DMS153 treated with DMSO at 0.1 percent for 48 hours (cell line): ENCODE data around the gene CPXM1.

ENCODE experiments used
- DNase-seq: peaks from one replicate; lab custom pipeline; 2025; ENCODE audit not compliant: unreplicated experiment; lab: John Stamatoyannopoulos, UW

CPXM1 gene

DNA sequence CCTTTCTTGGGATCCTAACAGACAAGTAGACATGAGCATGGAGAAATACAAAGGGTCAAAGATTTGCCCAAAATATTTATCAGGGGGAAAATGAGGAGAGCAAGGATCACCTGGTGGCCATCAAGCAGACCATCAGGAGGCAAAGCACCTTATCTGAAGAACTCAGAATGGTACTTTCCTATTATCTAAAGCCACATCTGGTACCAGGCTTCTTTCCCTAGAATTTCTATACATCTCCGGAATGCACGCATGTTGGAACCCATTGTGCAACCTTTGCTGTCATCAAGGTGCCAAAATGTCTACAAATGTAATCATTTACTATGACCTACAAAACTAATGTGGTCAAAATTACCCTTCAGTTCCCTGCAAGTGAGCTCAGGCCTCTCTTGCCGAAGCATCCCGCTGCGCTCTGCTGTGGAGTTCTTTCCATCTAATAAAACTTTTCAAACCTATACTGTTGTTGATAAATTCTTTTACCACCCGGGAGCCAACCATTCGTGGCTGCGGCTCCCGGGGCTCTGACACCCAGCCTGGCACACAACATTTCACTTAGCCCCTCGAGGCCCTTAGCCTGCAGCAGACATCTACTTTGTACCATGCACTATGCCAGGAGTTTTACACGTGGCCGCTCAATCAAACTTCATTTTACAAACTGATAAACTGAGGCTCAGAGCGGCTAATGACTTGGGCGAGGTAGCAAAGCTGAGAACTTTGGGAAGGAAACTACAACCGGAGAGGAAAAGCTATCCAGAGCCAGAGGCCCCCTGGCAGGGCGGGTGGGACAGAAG, 3.8 kb upstream of the CPXM1 start:
- no peak for DNase-seq

DNA sequence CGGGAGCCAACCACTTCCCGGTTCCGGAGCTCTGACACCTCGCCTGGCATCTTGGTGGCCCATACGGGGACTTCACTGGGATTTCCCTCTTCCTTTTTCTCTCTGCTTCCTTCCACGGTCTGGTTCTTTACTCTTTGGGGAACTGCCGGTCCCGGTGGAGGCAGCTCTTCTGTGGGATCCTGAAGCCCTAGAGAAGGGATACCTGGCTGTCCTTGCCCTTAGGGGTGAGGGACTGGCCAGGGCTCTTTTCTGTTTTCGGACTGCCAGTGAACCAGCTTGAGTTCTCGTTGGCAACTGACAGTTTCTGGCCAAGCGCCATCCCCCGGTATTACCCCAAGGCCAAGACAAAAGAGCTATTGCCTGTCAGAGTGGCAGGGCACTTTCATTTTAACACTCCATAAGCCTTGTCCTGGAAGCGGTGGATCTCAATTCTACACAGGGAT, 880 bp upstream of the CPXM1 start:
- DNase-seq = no peak

DNA sequence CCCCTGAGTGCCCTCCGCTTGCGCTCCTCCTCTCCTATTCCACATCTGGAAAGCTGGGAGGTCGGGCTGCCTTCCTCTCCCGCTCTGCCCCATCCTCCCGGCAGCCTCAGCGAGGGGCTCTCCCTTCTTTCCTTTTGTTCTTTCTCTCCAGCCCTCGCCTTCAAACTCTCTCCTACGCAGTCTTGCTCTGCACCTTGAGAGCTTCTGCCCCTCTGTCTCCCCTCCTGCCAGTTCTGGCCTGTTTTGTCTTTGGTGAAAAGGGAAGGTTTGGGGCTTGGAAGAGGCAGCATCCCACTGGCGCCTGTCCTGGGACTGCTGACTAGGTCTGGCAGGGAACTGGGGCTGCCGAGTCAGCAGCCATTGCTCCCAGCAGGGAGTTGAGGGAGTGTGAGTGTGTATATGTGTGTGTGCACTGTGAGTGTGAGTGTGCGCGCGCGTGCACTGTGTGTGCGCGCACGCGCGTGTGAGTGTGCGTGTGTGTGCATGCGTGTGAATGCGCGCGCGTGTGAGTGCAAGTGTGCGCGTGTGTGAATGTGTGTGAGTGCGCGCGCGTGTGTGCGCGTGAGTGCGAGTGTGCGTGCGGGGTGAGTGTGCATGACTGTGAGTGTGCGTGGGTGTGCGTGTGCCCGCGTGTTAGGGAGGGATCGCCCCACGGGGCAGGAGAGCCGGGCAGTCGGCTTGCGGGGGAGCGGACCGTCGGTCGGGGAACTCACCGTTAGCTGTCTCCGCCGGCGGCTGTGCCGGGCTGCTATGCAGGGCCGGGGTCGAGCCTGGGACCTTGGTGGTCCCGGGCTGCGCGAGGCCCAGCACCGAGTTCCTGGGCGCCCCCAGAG, 523 bp downstream of the CPXM1 start:
- DNase-seq = no peak

DNA sequence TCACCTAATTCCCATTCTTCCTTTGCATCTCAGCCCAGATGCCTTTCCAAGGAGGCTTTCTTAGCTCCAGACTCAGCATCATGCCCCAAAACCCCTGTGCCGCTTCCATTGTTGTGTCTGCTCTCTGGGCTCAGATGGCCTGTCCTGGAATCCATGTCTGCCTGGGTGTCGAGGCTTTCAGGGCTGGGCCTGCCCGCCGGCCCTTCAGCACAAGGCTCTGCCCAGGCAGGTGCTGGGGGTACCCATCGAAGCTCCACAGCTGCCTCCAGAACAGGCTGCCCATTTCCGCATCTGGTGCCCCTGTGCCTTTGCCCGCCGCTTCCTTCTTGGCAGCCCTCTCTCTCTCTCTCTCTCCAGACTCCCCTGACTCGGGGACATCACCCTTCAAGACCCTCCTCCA, 1.2 kb downstream of the CPXM1 start:
- no peak for DNase-seq

DNA sequence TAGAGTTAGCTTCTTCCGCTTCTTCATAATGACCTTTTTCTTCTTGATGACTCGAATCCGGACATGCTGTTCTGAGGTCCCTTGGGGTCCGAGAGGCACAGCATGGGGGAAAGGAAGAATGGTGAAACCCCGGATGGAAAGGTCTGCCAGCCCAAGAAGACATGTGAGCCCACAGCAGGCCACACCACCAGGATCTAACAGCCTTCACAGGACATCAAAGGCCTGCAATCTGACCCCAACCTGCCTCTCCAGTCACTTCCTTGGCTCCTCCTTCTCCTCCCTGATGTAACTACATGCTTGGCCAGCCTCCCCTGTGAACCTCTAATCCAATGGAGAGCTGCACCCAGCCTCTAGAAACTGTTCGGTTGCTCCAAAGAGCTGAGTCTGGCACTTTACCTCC, 1.6 kb downstream of the CPXM1 start:
- DNase-seq = no peak

DNA sequence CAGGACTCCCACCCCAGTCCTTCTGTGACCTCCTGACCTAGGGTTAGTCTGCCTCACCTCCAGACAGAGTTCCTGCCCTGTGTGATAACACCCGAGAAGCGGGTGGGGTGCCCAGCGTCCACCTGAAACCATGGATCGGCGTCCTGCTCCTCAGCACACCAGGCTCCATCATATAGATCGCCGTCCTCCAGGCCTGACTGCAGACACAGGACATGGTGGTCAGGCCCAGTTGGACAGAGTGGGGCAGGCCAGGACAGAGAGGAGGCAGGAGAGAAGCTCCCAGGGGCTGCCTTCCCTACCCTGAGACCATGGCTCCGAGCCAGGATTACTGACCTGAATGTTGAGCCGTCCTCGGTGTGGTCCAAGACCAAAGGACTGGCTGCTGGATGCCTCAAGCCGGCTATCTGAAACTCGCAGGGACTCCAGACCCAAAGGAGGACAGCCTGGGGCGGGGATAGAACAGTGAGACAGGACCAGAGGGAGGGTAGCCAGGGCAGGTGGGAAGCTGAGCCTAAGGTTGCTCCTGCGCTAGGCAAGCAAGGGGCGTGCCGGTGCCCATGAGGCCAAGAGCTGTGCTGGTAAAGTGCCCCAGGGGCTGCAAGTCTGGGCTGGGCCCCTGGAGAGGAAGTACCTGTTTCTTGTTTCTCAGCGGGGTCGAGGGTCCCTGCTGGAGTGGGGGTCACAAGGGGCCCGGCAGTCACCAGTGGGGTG, 2.2 kb downstream of the CPXM1 start:
- DNase-seq = no peak

DNA sequence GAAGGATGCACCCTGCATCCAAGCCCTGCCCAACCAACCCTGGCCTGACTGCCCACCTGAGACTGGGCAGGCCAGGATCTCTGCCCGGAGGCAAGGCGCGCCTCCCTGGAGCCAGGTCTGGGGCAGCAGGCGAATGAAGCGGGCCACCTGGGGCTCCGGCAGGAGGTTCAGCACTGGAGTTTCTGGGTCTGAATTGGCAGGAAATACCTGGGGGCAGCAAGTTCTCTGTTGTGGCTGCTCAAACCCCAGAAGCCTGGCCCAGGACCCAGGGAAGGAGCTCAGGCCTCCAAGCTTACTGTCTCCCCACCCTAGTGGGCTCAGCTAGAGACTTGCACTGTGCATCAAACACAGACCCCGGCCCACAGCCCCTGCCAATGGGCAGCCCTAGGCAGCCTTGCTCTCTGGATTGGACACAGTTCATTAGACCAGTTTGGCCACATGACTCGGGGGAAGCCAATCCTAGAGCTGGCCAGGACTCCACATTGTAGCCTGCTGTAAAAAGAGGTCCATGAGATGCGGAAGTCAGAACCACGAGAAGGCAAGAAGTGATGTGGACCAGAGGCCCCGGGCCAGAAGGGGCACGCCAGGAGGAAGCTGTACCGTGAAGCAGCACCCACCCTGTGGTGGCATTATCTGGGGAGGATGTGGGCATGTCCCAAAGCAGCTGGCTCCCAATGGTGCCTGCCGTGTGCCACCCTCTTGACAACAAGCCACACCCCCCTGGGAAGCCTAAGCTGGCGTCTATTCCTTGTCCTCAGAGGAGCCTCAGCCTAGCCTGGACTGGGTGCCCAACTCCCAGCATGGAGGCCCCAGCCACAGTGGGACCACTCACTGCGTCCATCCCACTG, 3.1 kb downstream of the CPXM1 start:
- DNase-seq = no peak

DNA sequence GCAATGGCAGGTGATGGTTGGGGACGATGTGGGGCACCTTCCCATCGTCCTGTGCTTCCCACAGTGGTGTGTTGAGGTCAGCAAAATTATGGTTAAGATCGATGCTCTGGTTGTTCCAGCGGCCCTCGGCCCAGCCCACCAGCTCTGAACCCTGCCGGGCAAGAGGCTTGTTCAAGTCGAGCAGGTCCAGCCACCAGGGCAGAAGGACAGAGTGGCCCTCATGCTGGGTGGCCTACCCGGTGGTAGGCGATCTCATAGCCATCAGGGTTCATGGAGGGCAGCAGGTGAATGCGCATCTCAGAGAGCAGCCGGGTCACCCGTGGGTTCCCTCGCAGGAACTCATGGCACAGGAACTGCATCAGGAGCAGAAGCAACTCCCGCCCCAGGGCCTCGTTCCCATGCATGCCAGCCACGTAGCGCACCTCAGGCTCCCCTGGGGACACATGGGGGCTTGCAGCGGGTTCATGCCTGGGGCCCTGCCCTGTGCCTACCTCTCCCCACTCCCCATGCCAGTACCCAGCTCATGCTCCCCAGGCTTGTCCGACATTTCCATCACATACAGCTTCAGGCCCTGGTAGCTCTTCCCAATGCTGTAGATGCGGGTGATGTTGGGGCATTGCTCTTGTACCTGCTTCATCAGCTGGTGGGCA, 4.3 kb downstream of the CPXM1 start:
- DNase-seq = no peak

DNA sequence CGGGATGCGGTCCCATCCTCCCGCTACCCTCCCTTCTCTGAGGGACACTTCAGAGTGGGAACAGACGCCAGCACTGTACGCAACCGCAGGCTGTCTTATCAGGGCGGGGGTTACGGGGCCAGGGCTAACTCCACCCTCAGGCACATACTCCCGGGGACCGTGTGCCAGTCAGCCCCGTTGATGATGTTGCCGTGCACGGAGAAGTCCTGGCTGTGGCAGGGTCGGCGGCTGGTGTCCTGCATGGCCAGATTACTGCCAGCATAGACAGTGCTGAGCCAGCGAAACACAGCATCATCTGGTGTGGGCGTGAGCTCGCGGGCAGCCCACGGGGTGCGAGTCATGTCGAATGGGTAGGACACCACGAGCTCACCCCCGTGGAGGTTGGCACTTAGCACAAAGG, 5.0 kb downstream of the CPXM1 start:
- no peak for DNase-seq

DNA sequence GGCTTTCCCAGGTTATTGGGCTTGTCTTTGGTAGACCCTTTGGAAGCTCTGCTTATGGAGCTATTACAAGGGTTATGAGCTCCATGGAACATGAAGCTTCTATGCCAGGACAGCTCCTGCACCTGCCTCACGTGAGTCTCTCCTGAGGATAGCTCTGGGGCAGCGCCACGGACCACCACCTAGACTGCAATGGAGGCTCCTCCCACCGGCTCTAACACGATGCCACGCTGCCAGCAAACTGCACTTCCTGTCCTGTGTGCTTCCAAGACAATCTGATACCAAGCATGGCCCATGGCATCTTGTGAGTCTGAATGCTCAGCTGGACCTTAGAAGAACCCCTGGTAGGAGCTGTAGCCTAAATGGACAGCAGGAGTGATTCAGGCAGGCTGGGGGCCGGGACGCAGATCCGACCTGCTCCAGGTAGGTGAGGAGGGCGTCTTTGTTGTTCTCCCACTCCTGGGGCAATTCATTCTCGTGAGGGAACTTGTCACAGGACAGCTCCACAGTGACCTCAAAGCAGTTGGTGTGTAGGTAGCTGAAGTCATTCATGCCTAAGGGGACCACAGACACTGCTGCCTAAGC, 5.5 kb downstream of the CPXM1 start:
- DNase-seq = no peak

DNA sequence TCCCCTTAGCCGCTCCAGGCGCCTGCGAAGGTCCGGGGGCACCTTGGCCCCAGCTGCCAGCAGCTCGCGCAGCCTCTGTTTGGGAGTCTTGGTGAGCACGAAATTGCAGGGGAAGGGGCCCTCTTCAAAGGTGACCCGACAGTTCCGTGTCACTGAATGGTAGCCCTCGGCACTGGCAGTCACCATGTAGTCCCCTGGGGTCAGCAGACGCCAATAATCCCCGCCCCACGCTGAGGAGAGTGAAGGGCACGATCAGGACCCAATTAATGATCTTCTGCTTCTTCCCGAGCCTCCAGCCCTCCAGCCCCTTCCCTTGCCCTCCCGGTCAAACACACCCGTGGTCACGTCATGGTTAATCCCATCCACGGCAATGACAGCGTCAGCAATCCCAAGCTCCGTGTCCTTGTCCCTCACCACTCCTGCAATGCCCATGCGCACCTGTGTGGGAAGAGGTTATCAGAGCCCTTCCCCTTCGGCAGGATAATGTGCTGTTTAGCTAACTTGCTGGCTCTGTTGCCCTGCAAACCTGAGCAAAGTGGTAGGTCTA, 6.2 kb downstream of the CPXM1 start:
- DNase-seq = no peak

DNA sequence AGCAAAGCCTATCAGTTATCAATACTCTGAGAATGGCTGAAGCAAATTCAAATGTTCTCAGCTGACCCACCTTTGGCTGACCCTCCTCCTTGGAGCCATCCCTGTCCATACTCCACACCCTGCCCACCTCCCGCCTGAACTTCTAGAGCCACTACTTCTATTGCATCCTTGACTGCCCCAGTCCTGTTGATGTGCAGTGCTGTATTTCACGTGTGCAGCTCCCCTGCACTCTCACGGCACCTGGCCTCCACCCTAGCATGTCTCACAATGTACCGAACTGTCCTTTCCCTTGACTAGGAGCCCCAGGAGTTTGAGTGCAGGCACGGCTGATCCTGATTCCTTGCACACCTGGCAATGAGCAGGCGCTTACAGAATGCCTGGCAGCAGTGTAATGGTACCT, 7.0 kb downstream of the CPXM1 start:
- DNase-seq = no peak

DNA sequence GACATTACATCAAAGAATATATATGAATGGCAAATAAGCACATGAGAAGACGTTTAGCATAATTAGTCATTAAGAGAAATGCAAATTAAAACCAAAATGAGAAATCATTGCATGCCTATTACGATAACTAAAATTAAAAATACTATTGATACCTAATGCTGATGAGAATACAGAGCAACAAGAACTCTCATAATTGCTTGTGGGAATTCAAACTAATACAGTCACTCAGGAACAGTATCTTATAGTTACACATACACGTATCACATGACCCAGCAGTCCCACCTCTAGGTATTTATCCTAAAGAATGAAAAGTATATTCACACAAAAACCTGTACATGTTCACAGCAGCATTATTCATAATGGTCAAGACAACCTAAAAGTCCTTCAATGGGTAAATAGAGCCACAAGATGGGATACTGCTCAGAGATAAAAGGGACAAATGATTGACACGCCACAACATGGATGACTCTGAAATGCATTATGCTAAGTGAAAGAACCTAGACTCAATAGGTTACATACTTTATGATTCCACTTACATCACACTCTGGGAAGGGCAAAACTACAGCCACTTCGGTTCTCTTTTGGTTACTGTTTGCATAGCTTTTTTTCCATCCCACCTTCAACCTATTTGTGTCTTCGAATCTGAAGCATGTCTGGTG, 16.4 kb downstream of the CPXM1 start:
- DNase-seq = no peak

DNA sequence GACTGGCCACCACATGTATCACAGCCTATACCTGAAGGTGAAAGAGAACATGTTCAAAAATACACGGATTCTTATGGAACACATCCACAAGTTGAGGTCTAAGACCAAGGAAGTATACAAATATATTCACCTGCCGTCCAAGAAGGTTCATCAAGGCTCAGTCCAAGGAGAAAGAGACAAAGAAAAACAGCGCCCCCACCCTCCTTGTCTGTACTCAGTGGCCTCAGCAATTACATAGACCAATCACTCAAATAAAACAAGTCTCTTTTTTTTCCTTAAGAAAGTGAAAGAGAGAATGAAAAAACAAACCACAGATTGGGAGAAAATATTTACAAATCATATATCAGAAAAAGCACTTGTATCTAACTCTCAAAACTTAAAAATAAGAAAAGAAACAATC, 19.5 kb downstream of the CPXM1 start:
- DNase-seq = no peak

DNA sequence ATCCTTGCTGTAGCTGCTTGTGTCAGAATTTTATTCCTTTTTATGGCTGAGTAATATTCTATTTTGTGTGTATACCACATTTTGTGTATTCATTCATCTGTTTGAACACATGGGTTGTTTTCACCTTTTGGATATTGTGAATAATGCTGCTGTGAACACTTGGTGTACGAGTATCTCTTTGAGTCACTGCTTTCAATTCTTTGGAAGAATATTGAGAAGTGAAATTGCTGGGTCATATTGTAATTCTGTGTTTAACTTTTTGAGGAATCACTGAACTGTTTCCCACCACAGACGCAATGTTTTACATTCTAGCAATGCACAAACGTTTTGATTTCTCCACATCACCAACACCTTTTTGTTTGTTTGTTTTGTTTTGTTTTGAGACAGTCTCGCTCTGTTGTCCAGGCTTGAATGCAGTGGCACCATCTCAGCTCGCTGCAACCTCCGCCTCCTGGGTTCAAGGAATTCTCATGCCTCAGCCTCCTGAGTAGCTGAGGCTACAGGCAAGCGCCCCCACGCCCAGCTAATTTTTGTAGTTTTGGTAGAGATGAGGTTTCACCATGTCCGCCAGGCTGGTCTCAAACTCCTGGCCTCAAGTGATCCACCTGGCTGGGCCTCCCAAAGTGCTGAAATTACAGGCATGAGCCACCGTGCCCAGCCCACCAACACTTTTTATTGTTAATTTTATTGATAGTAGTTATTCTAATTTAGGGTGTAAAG, 21.7 kb downstream of the CPXM1 start:
- DNase-seq = no peak

DNA sequence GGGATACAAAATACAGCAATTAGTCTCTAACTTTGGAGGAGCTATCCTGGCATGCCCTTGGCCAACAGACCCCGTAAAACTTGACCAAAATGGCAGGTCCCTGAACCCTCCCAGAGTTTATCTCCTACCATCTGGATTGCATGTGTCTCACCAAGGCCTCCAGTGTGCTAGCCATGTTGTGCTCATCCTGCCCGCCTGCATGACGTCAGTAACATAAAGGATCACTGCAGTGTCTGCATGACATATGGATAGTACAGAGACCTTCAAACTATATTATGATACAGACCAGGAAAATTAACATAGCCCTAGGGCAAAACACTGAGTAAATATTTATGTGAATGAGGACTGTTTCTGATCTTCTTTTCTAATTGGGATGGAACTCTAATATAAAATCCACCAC, 25.3 kb downstream of the CPXM1 start:
- no peak for DNase-seq

DNA sequence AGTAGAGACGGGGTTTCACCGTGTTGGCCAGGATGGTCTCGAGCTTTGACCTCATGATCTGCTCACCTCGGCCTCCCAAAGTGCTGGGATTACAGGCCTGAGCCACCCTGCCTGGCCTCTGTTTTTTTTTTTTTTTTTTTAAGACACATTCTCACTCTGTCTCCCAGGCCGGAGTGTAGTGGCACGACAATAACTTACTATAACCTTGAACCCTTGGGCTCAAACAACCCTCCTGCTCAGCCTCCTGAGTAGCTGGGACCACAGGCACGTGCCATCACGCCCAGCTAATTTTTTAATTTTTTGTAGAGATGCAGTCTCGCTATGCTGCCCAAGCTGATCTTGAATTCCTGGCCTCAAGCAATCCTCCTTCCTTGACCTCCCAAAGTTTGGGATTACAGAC, 26.6 kb downstream of the CPXM1 start:
- DNase-seq = no peak

DNA sequence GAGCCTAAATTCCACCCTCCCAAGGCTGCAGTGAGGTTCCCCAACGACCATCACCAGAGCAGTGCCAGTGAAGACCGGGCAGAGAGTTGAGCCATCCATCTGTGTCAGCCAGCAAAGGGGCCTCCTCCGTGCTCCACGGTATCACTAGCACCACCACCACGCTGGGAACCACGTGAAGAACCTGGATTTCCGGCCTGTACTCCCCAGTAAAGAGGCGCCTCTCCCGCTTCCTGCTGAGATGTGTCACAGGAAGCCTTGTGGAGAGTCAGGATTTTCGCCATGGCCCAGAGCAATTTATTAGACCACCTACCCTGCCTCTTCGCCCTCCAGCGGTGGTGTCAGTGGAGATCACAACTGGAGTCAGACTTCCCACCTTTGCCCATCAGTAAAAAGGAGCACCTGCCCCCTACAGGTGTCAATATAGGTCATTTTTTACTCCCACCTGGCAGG, 28.8 kb downstream of the CPXM1 start:
- DNase-seq = no peak
